Transverse colon (tissue), 4 donors: Measurements from ENCODE around the gene MS4A15. TPM values are rescaled to one million over a fixed set of nuclear protein-coding genes. Genes with fewer than 3 reads are reported as not detected.

ENCODE experiments used
- DNase-seq: peaks from one replicate; pipeline ENCODE4 v3.0.0-alpha.2; 2019
- H3K27ac ChIP-seq, 4 donors: fragments of 200-600 bp; sonication (generic); 2 replicates each; pipeline ENCODE4 v1.5.1; 2016 to 2018; ENCODE audit warnings: inconsistent platforms in 4 of 4
- H3K27me3 ChIP-seq: fragments of 200-600 bp; sonication (generic); 2 replicates; pipeline ENCODE4 v1.5.1; 2017; ENCODE audit warnings: inconsistent platforms
- H3K36me3 ChIP-seq, 4 donors: fragments of 200-600 bp; sonication (generic); 2 replicates each; pipeline ENCODE4 v1.5.1; 2017 to 2019; ENCODE audit warnings: inconsistent platforms in 4 of 4
- H3K4me1 ChIP-seq, 4 donors: fragments of 200-600 bp; sonication (generic); 2 replicates each; pipeline ENCODE4 v1.5.1; 2017 to 2020; ENCODE audit warnings: inconsistent platforms in 4 of 4
- H3K4me3 ChIP-seq, 4 donors: fragments of 200-600 bp; sonication (generic); 1 replicate in 1 of 4; 2 replicates in 3 of 4; pipeline versions ENCODE4 v1.5.1 to v1.6.1; 2017 to 2019; ENCODE audit warnings: inconsistent platforms in 4 of 4
- H3K9me3 ChIP-seq, 2 donors: fragments of 200-600 bp; sonication (generic); 2 replicates each; pipeline ENCODE4 v1.5.1; 2017 to 2019; ENCODE audit warnings: inconsistent platforms in 2 of 2
- EP300 ChIP-seq: sonication (generic); formaldehyde crosslinking; IDR thresholded peaks from one replicate; pipeline ENCODE4 v1.6.1; 2017; ENCODE audit warnings: antibody characterized with exemption, low read depth
- POLR2A ChIP-seq: fragments of 450-650 bp; IDR thresholded peaks from one replicate; pipeline ENCODE4 v1.6.1; 2016; ENCODE audit warnings: antibody characterized with exemption, mild to moderate bottlenecking, moderate library complexity
- POLR2AphosphoS5 ChIP-seq, 3 donors: sonication (generic); formaldehyde crosslinking; IDR thresholded peaks; one replicate each; pipeline ENCODE4 v1.6.1; 2016; ENCODE audit warnings: antibody characterized with exemption in 3 of 3
- WGBS, 2 donors: methylation state at CpG; one replicate each; pipeline ENCODE4 v1.1.5; 2018; ENCODE audit warnings: low coverage in 1 of 2; 5-methylcytosine and 5-hydroxymethylcytosine counted together
- in situ Hi-C, 4 donors: fragments of 200-750 bp; cut with MboI; loops; one replicate each; pipeline versions ENCODE4 v1.15.0 to v1.15.1; 2017; ENCODE audit warnings: low sequenced_read_pairs in 3 of 4, low pct_ligation_motif_present in 1 of 4, low pct_unique_long_range_greater_than_20kb in 1 of 4
- intact Hi-C: fragments of 100-400 bp; cut with DNase I; formaldehyde crosslinking; loops from one replicate; pipeline ENCODE4 v1.15.1; 2023; ENCODE audit warnings: low total_unique reads
- total RNA-seq, 4 donors: library from RNA; depleted of rRNA; stranded (reverse); fragments of >200 nt; gene quantifications; one replicate each; pipeline ENCODE4 v1.1.0, GENCODE V29; 2016
- TF ChIP-seq, protein P1 (sequence below), 5 experiments: fragments of 200-600 bp in 3 of 5; fragments of 450-650 bp in 2 of 5; sonication (generic) in 3 of 5; IDR thresholded peaks; 1 replicate in 2 of 5; 2 replicates in 3 of 5; pipeline ENCODE4 v1.5.1; 2016 to 2017; ENCODE audit warnings: antibody characterized with exemption in 5 of 5, inconsistent platforms in 3 of 5, mild to moderate bottlenecking in 2 of 5, moderate library complexity in 1 of 5

MS4A15 gene
- total RNA-seq, 4 donors from 2014 or later = not detected

- no peaks in the 10 kb centered on the region for H3K27me3 ChIP-seq
- no peak overlapping the region for H3K4me3 ChIP-seq
- H3K36me3 ChIP-seq = no peaks in the 10 kb centered on the region
- WGBS, 2 donors = 65% methylated on average over 3 of the region's 3 CpGs; no CpG with 5 or more reads in 1 of the 2 donors
- intact Hi-C loops (no loop called here), in situ Hi-C loops (no loop called here)
- no peak for TF ChIP-seq EP300
- no peak for TF ChIP-seq POLR2A
- TF ChIP-seq, protein P1, sequence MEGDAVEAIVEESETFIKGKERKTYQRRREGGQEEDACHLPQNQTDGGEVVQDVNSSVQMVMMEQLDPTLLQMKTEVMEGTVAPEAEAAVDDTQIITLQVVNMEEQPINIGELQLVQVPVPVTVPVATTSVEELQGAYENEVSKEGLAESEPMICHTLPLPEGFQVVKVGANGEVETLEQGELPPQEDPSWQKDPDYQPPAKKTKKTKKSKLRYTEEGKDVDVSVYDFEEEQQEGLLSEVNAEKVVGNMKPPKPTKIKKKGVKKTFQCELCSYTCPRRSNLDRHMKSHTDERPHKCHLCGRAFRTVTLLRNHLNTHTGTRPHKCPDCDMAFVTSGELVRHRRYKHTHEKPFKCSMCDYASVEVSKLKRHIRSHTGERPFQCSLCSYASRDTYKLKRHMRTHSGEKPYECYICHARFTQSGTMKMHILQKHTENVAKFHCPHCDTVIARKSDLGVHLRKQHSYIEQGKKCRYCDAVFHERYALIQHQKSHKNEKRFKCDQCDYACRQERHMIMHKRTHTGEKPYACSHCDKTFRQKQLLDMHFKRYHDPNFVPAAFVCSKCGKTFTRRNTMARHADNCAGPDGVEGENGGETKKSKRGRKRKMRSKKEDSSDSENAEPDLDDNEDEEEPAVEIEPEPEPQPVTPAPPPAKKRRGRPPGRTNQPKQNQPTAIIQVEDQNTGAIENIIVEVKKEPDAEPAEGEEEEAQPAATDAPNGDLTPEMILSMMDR (IDR thresholded peaks at IDR 0.05) = no peak
- TF ChIP-seq POLR2AphosphoS5 (IDR thresholded peaks at IDR 0.05) = no peak
- H3K9me3 ChIP-seq = no peaks in the 10 kb centered on the region
- no peak overlapping the region for H3K27ac ChIP-seq
- peaks cover 0 to 17% (median 5%) of the 10 kb centered on the region in 4 donors for H3K4me1 ChIP-seq
- DNase-seq = no peak
Measured at GRCh38 chr11:60809249-60809648, 52.6 kb downstream of the MS4A15 start.

GRCh38 chr11:60809691-60810090, 53.0 kb downstream of the MS4A15 start:
- no peak for TF ChIP-seq POLR2AphosphoS5 (IDR thresholded peaks at IDR 0.05)
- no peak for TF ChIP-seq EP300
- no peak for TF ChIP-seq POLR2A
- TF ChIP-seq, protein P1 (IDR thresholded peaks at IDR 0.05) = no peak
- no peaks in the 10 kb centered on the region for H3K9me3 ChIP-seq
- in situ Hi-C loops = no loop called here
- H3K36me3 ChIP-seq = no peaks in the 10 kb centered on the region
- 82 to 83% methylated on average over 6 to 11 of the region's 11 CpGs for WGBS, 2 donors
- no peak overlapping the region for H3K4me3 ChIP-seq
- H3K27me3 ChIP-seq = no peaks in the 10 kb centered on the region
- peaks cover 0 to 17% (median 5%) of the 10 kb centered on the region in 4 donors for H3K4me1 ChIP-seq
- DNase-seq = no peak
- intact Hi-C loops = no loop called here
- no peak overlapping the region for H3K27ac ChIP-seq

GRCh38 chr11:60810151-60810550, 53.5 kb downstream of the MS4A15 start:
- Histone ChIP-seq H3K9me3 (no peaks in the 10 kb centered on the region), H3K27me3 (no peaks in the 10 kb centered on the region), H3K4me1 (peaks cover 0 to 17% (median 5%) of the 10 kb centered on the region in 4 donors), H3K36me3 (no peaks in the 10 kb centered on the region), H3K4me3 (no peak overlapping the region), H3K27ac (no peak overlapping the region)
- intact Hi-C loops = no loop called here
- TF ChIP-seq EP300 (no peak), POLR2A (no peak), POLR2AphosphoS5 (IDR thresholded peaks at IDR 0.05) (no peak)
- TF ChIP-seq, protein P1 (IDR thresholded peaks at IDR 0.05) = no peak
- WGBS, 2 donors = 93% methylated on average over 4 of the region's 4 CpGs; no CpG with 5 or more reads in 1 of the 2 donors
- DNase-seq = no peak
- in situ Hi-C loops = no loop called here

- H3K27ac ChIP-seq = no peak overlapping the region
- no peak overlapping the region for H3K4me3 ChIP-seq
- peak; percentile 43 for DNase-seq
- H3K36me3 ChIP-seq = no peaks in the 10 kb centered on the region
- intact Hi-C loops = no loop called here
- no peaks in the 10 kb centered on the region for H3K9me3 ChIP-seq
- H3K27me3 ChIP-seq = no peaks in the 10 kb centered on the region
- peaks cover 0 to 17% (median 5%) of the 10 kb centered on the region in 4 donors for H3K4me1 ChIP-seq
- TF ChIP-seq, protein P1 (IDR thresholded peaks at IDR 0.05) = no peak
- TF ChIP-seq POLR2AphosphoS5 (IDR thresholded peaks at IDR 0.05) (no peak), EP300 (no peak), POLR2A (no peak)
- in situ Hi-C loops = no loop called here
- 30% methylated on average over 8 of the region's 8 CpGs; no CpG with 5 or more reads in 1 of the 2 donors for WGBS, 2 donors
Measured at GRCh38 chr11:60810569-60810968, 53.9 kb downstream of the MS4A15 start.
